Esophagus muscularis mucosa (tissue), 3 donors: Measurements from ENCODE around the gene WNT16.

Experiments used
- POLR2AphosphoS5 ChIP-seq, 2 donors: sonication (generic); formaldehyde crosslinking; IDR thresholded peaks; one replicate each; pipeline ENCODE4 v1.6.1; 2017; ENCODE audit warnings: antibody characterized with exemption in 2 of 2
- TF ChIP-seq, protein P1 (sequence below), 3 experiments: fragments of 200-600 bp in 2 of 3; fragments of 450-650 bp in 1 of 3; sonication (generic) in 2 of 3; IDR thresholded peaks; one replicate each; pipeline ENCODE4 v1.5.1; 2017 to 2019; ENCODE audit warnings: antibody characterized with exemption in 3 of 3, mild to moderate bottlenecking in 2 of 3, moderate library complexity in 1 of 3

DNA sequence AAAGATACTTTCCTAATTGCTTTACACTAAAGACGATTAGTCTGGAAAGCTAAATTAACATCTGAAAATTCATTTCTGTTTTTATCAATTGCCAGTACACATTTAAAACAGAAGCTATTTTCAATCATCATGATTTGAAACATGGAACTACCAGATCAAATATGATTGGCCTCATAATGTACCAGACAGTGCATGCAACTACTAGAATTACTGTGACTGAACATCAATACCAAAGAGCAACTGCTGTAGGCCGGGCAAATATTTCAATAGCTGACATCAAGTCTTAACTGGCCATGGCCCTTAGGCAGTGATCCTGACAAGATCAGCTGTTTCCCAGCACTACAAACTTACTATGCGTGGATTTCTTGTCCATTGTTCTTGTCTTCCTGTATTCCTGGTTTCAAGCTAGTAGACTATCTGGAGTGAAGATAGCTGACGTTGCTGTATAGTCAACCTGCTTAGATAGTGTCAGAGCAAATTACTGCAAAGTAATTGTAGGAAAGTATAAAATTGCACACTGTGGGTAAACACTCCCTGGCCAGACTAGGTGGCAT is 21.7 kb upstream of the WNT16 start:
- TF ChIP-seq, protein P1, sequence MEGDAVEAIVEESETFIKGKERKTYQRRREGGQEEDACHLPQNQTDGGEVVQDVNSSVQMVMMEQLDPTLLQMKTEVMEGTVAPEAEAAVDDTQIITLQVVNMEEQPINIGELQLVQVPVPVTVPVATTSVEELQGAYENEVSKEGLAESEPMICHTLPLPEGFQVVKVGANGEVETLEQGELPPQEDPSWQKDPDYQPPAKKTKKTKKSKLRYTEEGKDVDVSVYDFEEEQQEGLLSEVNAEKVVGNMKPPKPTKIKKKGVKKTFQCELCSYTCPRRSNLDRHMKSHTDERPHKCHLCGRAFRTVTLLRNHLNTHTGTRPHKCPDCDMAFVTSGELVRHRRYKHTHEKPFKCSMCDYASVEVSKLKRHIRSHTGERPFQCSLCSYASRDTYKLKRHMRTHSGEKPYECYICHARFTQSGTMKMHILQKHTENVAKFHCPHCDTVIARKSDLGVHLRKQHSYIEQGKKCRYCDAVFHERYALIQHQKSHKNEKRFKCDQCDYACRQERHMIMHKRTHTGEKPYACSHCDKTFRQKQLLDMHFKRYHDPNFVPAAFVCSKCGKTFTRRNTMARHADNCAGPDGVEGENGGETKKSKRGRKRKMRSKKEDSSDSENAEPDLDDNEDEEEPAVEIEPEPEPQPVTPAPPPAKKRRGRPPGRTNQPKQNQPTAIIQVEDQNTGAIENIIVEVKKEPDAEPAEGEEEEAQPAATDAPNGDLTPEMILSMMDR (IDR thresholded peaks at IDR 0.05), result no peak
- TF ChIP-seq POLR2AphosphoS5 (IDR thresholded peaks at IDR 0.05), result no peak
